SIG-M5 (cell line): ENCODE measurements around the gene FKBP4.

Experiments used
- DNase-seq: peaks from one replicate; lab custom pipeline; 2025; lab: John Stamatoyannopoulos, UW

The FKBP4 gene

DNA sequence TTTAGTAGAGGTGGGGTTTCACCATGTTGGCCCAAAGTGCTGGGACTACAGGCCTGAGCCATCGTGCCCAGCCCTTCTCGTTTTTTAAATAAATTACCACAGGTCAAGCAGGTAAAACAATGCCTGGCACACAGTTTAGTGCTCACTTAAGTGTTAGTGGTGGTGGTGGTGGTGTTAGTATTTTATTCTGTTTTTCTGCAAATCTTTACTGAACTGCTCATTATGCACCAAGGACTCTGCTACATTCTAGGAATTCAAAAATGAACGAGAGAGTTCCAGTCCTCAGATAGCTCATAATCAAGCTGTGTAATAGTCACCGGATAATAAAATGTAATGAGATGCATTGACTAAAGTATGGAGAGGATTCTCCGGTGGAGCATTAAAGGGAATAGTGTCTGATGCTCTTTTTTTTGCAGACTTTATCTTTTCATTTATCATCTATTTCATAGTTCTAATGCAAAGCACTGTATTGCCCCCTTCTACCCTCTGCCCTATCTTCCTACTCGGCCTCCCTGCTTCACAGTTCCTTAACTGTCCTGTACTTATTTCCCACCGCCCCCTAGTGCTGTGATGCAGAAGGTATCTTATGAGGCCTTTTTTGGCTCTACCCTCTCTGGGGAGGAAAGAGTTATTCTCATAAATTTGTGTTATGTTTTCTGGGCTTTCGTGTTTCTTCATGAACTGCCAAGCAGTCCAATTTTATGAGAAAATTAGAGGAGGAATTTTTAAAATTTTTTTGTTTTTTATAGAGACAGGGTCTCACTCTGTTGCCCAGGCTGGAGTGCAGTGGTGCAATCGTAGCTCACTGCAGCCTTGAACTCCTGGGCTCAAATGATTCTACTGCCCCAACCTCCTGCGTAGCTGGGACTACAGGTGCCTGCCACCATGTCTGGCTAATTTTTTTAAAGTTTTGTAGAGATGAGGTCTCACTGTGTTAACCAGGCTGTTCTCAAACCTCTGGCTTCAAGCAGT, 18.7 kb downstream of the FKBP4 start:
- peak; percentile 57 for DNase-seq

GRCh38 chr12:2819810-2820209, 25.0 kb downstream of the FKBP4 start:
- no peak for DNase-seq

DNA sequence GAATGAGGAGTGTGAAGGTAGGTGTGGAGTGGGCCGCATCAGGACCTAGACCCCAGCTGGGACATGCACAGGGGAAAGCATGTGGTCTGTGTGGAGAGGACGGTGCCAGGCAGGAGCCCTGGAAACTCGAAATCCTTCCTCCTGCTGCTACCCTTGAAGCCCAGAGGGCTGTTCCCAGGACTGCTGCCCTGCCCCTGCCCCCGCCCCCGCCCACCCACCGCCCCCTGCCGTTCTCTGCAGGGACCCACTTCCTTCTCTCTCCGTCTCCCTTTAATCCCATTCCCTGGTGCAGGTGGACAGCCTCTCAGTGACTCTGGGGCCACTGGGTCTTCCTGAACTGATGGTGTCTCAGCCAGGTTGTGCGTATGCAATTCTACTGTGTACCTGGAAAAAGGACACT, 25.7 kb downstream of the FKBP4 start:
- no peak for DNase-seq

GRCh38 chr12:2823483-2823882, 28.7 kb downstream of the FKBP4 start:
- DNase-seq: no peak

- no peak for DNase-seq
These were observed 29.8 kb downstream of the FKBP4 start for GRCh38 chr12:2824541-2824940.

DNA sequence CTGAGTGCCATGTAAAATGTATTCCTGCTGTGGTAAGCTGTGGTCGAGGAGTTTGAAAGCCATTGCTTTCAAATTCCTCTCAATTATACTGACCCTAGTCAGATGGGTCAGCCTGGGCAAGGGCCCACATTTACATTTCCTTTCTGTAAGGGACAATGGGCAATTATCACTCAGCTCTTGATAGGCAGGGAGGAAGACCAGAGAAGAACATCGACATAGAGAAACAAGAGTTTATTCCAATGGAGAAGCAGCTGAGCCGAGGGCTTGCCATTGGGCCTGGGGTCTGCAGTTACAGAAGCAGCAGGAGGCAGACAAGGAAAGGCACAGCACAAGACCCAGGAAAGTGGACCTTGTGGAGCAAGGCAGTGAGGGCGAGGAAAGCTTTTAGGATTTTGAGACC, 30.4 kb downstream of the FKBP4 start:
- DNase-seq: no peak

- no peak for DNase-seq
These were observed 31.3 kb downstream of the FKBP4 start for GRCh38 chr12:2826036-2826435.

DNA sequence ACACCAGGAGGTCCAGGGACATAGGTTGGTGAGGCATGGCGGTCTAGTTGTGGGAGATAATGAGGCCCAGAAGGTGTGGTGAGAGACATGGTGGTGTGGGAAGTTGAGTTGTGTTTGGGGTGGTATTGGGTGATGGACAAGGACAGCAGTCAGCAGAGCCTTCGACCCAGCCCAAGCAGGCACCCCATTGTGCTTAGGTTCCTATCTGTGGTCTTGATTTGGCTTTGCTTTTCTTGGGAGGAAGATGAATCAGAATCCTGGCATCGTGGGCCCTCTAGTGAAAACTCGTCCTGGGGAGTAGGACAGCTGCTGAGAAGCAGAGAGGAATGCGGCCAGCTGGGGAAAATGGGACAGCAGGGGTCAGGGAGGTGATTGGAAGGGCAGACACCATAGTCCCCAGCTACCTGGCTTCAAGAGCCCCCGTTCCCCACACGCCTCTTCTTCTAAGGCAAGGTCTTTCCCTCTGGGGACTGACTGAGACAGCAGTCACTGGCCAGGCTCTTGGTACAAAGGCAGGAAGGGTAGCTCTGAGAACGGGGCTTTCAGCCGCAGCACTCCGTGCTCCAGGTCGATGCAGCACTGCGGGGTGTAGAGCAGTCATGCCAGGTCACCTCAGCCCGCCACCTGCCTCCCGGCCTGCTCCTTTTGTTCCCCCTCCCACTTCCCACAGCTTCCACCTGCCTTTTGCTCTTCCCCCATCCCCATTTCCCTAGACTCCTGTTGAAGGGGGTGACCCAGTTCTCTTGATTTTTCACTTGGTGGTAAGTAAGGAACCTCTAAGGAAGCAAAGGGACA, 32.1 kb downstream of the FKBP4 start:
- no peak for DNase-seq

- no peak for DNase-seq
These were observed 34.5 kb downstream of the FKBP4 start for GRCh38 chr12:2829275-2829674.

- no peak for DNase-seq
These were observed 37.9 kb downstream of the FKBP4 start for GRCh38 chr12:2832550-2833127.

DNA sequence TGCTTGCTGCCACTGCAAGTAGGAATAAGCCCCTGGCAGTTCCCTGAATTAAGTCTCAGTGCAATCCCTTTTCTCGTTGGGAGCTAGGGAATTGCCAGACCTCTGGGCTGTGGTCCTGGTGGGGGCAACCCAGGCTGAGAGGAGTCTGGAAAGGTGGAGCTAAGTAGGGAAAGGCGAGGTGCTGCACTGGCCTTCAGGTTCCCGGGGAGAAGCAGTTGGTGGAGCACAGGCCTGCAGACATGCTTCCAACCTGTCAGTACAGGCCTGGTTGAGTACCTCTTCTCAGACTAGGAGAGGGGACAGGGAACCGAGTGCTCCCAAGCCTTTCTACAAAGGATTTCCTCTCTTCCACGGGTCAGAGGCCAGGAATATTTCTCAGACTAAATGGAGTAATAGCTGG, 38.6 kb downstream of the FKBP4 start:
- no peak for DNase-seq

DNA sequence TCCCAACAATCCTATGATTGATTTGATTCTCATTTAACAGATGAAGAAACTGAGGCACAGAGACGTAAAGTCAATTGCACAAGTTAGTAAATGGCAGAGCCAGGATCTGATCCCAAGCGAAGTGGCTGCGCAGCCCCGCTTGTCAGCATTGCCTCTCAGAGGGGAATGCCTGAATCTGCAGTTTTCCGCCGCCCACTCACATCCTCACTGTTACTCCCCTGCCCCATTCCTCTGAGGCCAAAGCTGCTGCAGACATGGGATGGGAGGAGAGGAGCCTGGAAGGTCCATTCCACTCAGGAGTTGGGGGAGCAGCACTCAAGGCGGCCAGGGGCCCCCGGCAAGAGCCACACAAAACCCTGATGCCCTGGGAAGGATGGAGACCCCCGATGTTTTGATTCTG, 39.0 kb downstream of the FKBP4 start:
- DNase-seq: no peak

DNA sequence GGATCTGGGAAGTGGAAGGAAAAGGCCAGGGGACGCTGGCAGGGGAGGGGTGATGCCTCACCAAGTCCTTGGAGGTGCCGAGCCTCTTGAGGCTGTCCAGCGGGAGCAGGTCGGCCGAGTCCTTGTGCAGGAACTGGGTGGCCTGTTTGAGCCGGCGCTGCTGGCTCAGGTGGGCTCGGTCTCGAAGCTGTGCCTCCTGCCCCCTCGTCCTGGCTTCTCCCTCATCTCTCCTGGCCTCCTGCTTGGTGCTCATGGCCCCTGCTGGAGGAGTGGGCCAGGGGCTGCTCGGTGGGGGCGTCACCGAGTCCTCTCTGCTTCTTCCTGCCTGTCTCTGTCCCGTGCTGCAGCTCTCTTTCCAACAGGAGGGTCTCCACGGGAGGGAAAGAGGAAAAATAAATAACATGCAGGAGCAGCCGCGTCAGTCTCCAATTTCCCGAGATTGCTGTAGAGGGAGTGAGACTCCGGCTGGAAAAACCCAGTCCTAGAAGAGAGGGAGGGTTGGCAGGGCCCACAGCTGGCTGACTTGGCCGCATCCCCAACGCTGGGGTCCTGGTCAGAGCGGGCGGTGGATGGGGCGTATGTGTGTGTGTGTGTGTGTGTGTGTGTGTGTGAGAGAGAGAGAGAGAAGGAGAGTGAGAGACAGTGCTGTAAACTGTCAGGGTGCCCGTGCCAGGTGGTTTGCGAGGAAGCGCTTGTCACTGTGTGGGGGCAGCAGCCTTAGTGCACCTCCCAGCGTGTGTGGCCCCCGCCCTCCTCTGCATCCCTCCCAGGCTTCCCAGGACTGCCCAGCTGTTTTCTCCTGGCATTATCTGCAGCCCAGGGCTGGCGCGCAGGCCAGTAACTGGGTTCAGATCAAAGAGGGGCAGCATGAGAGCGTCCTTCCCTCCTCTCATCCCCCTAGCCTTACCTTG, 40.1 kb downstream of the FKBP4 start, which contains the start of gene NRIP2:
NRIP2 (minus strand) TSS at position 455 of the 911 bp plus-strand sequence; CDS start at position 403, 52 bp downstream.
- DNase-seq: no peak

DNA sequence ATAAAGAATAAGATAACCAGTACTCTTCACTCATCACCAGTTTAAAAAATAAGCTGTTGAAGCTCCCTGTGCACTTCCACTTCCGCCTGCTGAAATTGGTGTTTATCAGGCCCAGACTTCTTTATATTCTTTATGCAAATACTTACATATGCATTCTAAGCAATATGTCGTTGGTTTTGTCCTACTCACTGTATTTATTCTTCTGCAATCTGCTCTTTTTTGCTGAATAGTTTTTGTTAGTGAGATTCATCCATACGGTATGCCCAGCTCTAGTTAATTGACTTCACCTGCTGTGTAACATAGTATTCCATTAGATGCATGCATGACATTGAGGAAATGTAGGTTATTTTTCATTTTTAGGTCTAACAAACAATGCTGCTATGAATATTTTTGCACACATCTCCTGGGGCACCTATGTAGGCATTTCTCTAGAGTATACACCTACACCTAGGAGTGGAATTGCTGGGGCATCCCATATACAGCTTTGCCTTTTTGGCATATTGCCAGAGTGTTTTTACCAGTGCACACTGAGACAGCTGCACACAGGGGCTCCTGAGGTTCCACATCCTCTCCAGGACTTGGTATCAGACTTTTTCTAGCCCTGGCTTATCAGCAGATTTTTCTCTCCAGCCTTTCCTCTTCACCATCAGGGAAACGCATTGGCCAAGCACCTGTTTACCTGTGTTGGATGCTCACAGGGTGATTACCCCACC, 41.1 kb downstream of the FKBP4 start:
- no peak for DNase-seq

DNA sequence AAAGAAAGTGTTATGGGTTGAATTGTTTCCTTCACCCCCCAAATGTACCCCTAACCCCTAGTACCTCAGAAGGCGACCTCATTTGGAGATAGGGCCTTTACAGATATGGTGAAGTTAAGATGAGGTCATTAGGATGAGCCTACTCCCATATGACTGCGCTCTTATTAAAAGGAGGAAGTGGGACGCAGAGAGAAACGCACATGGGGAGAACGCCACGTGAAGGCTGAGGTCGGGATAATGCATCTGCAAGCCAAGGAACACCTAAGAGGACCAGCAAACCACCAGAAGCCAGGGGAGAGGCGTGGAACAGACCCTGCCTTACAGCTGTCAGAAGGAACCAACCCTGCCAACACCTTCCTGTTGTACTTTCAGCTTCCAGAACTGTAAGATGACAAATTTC, 41.8 kb downstream of the FKBP4 start:
- peak; percentile 49 for DNase-seq

DNA sequence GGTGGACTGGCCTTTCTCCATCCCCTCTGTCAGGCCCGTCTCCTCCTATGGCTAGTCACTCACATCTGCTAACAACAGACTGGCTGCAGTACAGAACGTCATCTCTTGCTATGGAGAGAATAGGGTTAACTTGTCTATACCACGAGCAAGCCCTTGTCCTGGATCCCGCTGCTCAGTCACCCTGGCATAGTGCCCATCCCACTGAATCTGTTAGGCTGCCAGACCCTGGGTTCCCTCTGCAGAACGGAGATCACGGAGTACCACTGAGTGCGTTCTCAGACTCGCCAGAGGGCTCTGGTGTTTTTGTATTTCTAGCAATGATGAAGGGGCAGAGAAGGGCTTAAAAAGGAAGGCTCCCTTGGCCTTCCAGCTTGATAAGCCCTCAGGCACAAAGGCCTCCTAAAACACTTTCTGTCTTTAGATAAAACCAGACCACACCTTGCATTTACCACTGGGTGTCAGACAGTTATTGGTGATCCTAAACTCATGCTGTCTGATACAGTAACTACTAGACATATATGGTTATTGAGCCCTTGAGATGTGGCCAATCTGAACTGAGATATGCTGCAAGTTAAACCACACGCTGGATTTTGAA, 46.4 kb downstream of the FKBP4 start:
- no peak for DNase-seq

GRCh38 chr12:2842948-2843347, 48.2 kb downstream of the FKBP4 start:
- no peak for DNase-seq

DNA sequence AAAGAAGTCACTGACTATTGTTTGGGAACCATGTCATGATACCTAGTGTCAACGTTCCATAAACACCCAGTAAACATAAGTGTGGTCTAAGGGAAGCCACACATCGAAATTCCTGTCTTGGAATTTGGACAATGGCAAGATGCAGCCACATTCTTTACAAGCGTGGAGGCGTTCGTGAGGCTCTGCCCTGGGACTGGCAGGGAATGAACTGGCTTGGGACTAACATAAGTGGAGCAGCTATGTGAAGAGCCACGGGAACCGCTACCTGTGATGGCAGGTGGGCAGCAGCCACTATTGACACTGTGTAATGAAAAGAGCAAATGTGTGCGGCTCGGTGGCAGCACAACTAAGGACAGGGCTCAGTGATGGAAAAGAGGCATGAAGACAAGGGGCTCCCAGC, 50.0 kb downstream of the FKBP4 start:
- DNase-seq: no peak

DNA sequence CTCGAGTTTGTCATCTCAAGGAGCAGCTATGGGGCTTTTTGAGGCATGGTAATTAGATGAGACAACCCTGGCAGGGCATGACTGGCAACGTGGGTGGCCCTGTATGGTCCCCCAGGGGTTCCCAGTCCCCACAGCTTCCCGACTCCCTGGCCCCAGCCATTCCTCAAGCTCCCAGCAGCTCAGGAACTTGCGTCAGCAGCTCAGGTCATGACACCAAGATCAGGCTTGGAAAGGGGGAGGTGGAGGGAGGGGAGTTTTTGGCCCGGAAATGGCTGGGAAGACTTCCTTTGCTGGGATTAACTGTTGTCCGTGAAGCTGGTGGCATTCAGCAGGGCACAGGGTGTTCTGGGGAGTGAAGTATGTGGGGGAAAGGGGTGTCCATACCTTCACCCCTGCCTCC, 50.5 kb downstream of the FKBP4 start:
- no peak for DNase-seq

- no peak for DNase-seq
These were observed 57.2 kb downstream of the FKBP4 start for GRCh38 chr12:2851931-2852330.
